ENCODE measurements around the gene NKX1-1. TPM values are rescaled to one million over a fixed set of nuclear protein-coding genes. Genes with fewer than 3 reads are reported as not detected.
"Not testable (repeated sequence)": the region's sequence is repeated elsewhere in the genome, so short reads cannot be mapped to it uniquely, and the experiment has no call there.

The NKX1-1 gene
- total and polyA plus RNA-seq, 2 of the 8 experiments (the other 6 are each of a cell fraction or from before 2014, with no cell fraction given), result not detected

DNA sequence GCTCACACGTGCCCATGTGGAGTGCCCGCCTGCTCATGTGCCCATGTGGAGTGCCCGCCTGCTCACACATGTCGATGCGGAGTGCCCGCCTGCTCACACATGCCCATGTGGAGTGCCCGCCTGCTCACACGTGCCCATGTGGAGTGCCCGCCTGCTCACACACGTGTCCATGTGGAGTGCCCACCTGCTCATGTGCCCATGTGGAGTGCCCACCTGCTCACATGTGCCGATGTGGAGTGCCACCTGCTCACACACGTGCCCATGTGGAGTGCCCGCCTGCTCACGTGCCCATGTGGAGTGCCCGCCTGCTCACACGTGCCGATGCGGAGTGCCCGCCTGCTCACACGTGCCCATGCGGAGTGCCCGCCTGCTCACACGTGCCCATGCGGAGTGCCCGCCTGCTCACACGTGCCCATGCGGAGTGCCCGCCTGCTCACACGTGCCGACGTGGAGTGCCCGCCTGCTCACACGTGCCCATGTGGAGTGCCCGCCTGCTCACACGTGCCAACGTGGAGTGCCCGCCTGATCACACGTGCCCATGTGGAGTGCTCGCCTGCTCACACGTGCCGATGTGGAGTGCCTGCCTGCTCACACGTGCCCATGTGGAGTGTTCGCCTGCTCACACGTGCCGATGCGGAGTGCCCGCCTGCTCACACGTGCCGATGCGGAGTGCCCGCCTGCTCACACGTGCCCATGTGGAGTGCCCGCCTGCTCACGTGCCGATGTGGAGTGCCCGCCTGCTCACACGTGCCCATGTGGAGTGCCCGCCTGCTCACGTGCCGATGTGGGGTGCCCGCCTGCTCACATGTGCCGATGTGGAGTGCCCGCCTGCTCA, 11.5 kb downstream of the NKX1-1 start:
- H4K8ac ChIP-seq (ENCODE audit: extremely low read depth, insufficient read depth, low read length); H2AK5ac ChIP-seq (ENCODE audit: low read depth, low read length); DNase-seq (ENCODE audit: low read depth in 1 of 2, low spot score in 2 of 2); H3K4me1 ChIP-seq (replicated peaks in 1 of 4; ENCODE audit: control insufficient read depth in 3 of 4, insufficient read depth in 4 of 4, low read length in 3 of 4); H2BK120ac ChIP-seq (replicated peaks; ENCODE audit: low read depth, low read length); H2BK20ac ChIP-seq (ENCODE audit: low read length); H3K4ac ChIP-seq (replicated peaks; ENCODE audit: insufficient read length, low read depth, low read length); POLR2A ChIA-PET (ENCODE audit: partially characterized antibody); H3K9ac ChIP-seq (replicated peaks in 1 of 4; ENCODE audit: extremely low read depth in 1 of 4, low read depth in 3 of 4, low read length in 3 of 4); H2BK5ac ChIP-seq (ENCODE audit: low read depth, low read length); FAIRE-seq; H3K79me1 ChIP-seq (ENCODE audit: low read depth, low read length); CTCF ChIA-PET (ENCODE audit: partially characterized antibody); H3K27ac ChIP-seq (ENCODE audit: low read depth, low read length); H4K91ac ChIP-seq (replicated peaks; ENCODE audit: insufficient read length, low read length); H3K4me2 ChIP-seq (ENCODE audit: insufficient read depth in 1 of 2, low read depth in 2 of 2, low read length in 2 of 2); H3K14ac ChIP-seq (ENCODE audit: insufficient read length); H2BK15ac ChIP-seq (ENCODE audit: low read length); H4K5ac ChIP-seq (ENCODE audit: insufficient read length, low read depth, low read length); H3K79me2 ChIP-seq (ENCODE audit: control insufficient read depth in 1 of 2, insufficient read depth in 2 of 2, low read length in 2 of 2); H3K36me3 ChIP-seq (ENCODE audit: control insufficient read depth in 2 of 4, insufficient read depth in 4 of 4, low read length in 3 of 4); H2BK12ac ChIP-seq (ENCODE audit: low read depth, low read length); H3K23me2 ChIP-seq (ENCODE audit: low read depth, low read length); H2AFZ ChIP-seq (ENCODE audit: low read length); H3K23ac ChIP-seq (ENCODE audit: insufficient read length); H3K27me3 ChIP-seq (replicated peaks in 1 of 4; ENCODE audit: control insufficient read depth in 3 of 4, extremely low read depth in 1 of 4, insufficient read depth in 3 of 4, low read length in 3 of 4); H4K20me1 ChIP-seq (replicated peaks in 1 of 2; ENCODE audit: control insufficient read depth in 1 of 2, insufficient read depth in 2 of 2, low read length in 2 of 2); H3K4me3 ChIP-seq (ENCODE audit: extremely low read depth in 1 of 4, insufficient read depth in 2 of 4, low read depth in 3 of 4, low read length in 4 of 4); H3K18ac ChIP-seq (ENCODE audit: extremely low read depth, low read length); H3K56ac ChIP-seq (replicated peaks; ENCODE audit: insufficient read length, low read depth, low read length): not testable (repeated sequence)
- peaks cover 20 to 39% of the 10 kb centered on the region in 2 experiments for H3K9me3 ChIP-seq (ENCODE audit: insufficient read depth in 2 of 2, low read depth in 1 of 2, low read length in 1 of 2)
- WGBS, 2 experiments (ENCODE audit: extremely low coverage in 1 of 2, insufficient coverage in 1 of 2, insufficient read length in 1 of 2, insufficient replicate concordance in 2 of 2, low coverage in 1 of 2, low lambda C conversion rate in 2 of 2, missing lambda C conversion rate in 1 of 2), result 90% methylated on average over 29 of the region's 63 CpGs; no CpG with 5 or more reads in 1 of the 2 experiments

All from H1 (cell line).